GM18858 (cell line): ENCODE data around the gene LDLRAD4.
"Not testable (repeated sequence)": the region's sequence is repeated elsewhere in the genome, so short reads cannot be mapped to it uniquely, and the experiment has no call there.

Experiments
- ATAC-seq: cut with Tn5 transposase; IDR thresholded peaks from one replicate; pipeline ENCODE4 v1.9.1; 2021; ENCODE audit not compliant: unreplicated experiment

LDLRAD4 gene

GRCh38 chr18:13245481-13246000 lies 27.0 kb downstream of the LDLRAD4 start:
- ATAC-seq: no peak

- ATAC-seq: no peak
Measured at GRCh38 chr18:13246121-13246520, 27.6 kb downstream of the LDLRAD4 start.

- no peak for ATAC-seq
Measured at GRCh38 chr18:13246591-13246990, 28.0 kb downstream of the LDLRAD4 start.

GRCh38 chr18:13247506-13247905 lies 28.9 kb downstream of the LDLRAD4 start:
- ATAC-seq: no peak

- ATAC-seq: no peak
Measured at GRCh38 chr18:13252686-13253410, 34.3 kb downstream of the LDLRAD4 start.

GRCh38 chr18:13253786-13254688 lies 35.5 kb downstream of the LDLRAD4 start:
- no peak for ATAC-seq

GRCh38 chr18:13254971-13255927 lies 36.7 kb downstream of the LDLRAD4 start:
- no peak for ATAC-seq

GRCh38 chr18:13256444-13257305 lies 38.1 kb downstream of the LDLRAD4 start:
- no peak for ATAC-seq

- no peak for ATAC-seq
Measured at GRCh38 chr18:13257361-13257980, 38.9 kb downstream of the LDLRAD4 start.

- ATAC-seq: no peak
Measured at GRCh38 chr18:13258921-13259320, 40.4 kb downstream of the LDLRAD4 start.

- ATAC-seq: no peak
Measured at GRCh38 chr18:13259701-13260100, 41.1 kb downstream of the LDLRAD4 start.

GRCh38 chr18:13260197-13260934 lies 41.8 kb downstream of the LDLRAD4 start:
- no peak for ATAC-seq

- ATAC-seq: no peak
Measured at GRCh38 chr18:13260935-13261640, 42.5 kb downstream of the LDLRAD4 start.

GRCh38 chr18:13261661-13262357 lies 43.2 kb downstream of the LDLRAD4 start:
- no peak for ATAC-seq

- not testable (repeated sequence) for ATAC-seq
Measured at GRCh38 chr18:13262358-13262680, 43.8 kb downstream of the LDLRAD4 start.

GRCh38 chr18:13262839-13263691 lies 44.5 kb downstream of the LDLRAD4 start:
- ATAC-seq: no peak
